Ureter (tissue), 1 donor: ENCODE results near the gene KSR2. TPM values are rescaled to one million over a fixed set of nuclear protein-coding genes. Genes with fewer than 3 reads are reported as not detected.

Experiments used
- DNase-seq: peaks from one replicate; pipeline ENCODE4 v3.0.0-alpha.2; 2020; ENCODE audit warnings: low spot score
- total RNA-seq: library from RNA; stranded (reverse); gene quantifications from one replicate; pipeline ENCODE4 v1.2.4, GENCODE V29; 2023
- donor health status: DM: yes; HTN: yes; CAD: no.

The KSR2 gene
- total RNA-seq, 1 donor from 2014 or later = 8.6 TPM

DNA sequence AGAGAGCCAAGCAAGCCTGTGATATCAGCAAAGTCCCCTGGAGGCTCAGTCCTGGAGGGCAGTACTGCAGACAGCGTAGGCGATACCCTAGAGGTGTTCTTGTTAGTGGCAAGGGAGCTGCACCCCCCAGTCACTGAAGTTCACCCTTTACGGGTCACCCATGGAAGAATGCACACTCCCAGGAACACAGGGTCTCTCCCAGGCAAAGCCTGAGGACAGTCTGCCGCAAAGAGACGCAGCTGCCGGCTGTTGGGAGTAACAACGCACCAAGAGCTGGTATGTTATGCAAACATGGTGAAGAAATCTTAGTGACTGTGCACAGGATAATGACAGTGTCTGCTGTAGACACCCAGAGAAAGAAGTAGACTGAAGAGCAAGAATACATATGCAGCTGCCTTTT, 563.9 kb downstream of the KSR2 start:
- DNase-seq = no peak

DNA sequence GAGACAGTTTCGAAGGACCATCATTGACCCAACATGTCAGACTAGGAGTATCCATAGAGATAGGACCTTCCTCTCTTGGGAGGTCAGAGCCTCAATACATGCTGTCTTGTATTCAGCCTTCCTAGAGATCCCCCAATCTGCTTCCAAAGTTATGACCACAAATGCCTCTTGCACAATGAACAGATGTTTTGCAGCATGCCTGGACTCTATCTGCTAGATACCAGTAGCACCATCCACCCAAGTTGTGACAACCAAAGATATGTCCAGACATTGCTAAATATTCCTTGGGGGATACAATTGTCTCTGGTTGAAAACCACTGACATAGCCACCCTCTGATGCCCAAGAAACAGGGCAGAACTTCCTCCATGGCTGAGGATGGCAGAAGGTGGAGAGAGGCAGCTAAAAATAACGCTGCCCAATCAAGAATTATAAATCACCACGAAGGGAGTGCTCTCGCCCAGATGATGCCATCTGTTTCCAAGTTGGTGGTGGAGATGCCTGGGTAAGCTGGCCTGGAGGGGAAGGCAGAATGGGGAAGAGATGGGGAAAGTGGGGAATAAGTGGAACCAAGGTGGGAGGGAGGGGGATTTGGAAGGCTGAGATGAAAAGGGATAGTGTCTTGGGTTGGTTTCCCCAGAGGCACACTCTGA, 564.5 kb downstream of the KSR2 start:
- DNase-seq = no peak

DNA sequence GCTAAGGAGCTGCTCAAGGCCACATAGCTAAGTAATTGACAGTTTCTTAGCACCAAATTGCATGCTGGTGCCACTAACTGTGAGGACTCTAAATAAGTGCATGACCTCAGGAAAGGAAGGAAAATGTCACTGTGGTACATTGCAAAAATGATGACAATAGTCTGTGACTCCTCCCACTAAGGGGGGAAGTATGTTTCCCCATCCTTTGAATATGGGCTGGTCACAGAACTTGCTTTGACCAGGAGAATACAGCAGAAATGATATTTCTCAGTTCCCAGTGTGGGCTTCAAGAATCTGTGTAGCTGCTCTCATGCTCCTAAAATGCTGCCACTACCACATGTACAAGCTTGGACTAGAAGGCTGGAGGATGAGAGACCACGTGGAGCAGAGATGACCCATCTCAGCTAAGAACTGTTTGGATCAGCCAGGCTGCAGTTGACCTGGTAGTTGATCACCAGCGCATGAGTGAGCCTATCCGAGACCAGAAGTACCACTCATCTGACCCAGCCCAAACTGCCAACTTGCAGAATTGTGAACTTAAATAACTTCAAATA, 565.1 kb downstream of the KSR2 start:
- no peak for DNase-seq

Other genes starting within 250 kb of the KSR2 start
- gene RFC5, start 47.7 kb upstream of the KSR2 start, total RNA-seq = 18.4 TPM
- gene WSB2, start 92.2 kb upstream of the KSR2 start, total RNA-seq = 73.5 TPM
- 37.2 TPM for gene VSIG10, start 135.0 kb upstream of the KSR2 start, total RNA-seq
- 291 TPM for gene PEBP1, start 167.1 kb upstream of the KSR2 start, total RNA-seq